ENCODE measurements around the gene NSD1.
"Not testable (repeated sequence)": the region's sequence is repeated elsewhere in the genome, so short reads cannot be mapped to it uniquely, and the experiment has no call there.

Gene NSD1

GRCh38 chr5:177232358-177232757 is 98.8 kb downstream of the NSD1 start:
- no peak for DNase-seq (ENCODE audit: low spot score)

- DNase-seq (ENCODE audit: low spot score) = no peak
Observed at GRCh38 chr5:177232761-177233160, 99.2 kb downstream of the NSD1 start.

GRCh38 chr5:177233206-177233605 is 99.6 kb downstream of the NSD1 start:
- DNase-seq (ENCODE audit: low spot score) = no peak

- DNase-seq (ENCODE audit: low spot score) = no peak
Observed at GRCh38 chr5:177233802-177234201, 100.2 kb downstream of the NSD1 start.

- no peak for DNase-seq (ENCODE audit: low spot score)
Observed at GRCh38 chr5:177234841-177235240, 101.3 kb downstream of the NSD1 start.

GRCh38 chr5:177241768-177242167 is 108.2 kb downstream of the NSD1 start:
- DNase-seq (ENCODE audit: low spot score) = no peak

GRCh38 chr5:177242304-177242703 is 108.7 kb downstream of the NSD1 start:
- DNase-seq (ENCODE audit: low spot score) = no peak

- DNase-seq (ENCODE audit: low spot score) = no peak
Observed at GRCh38 chr5:177249761-177250537, 116.4 kb downstream of the NSD1 start.

GRCh38 chr5:177253252-177253651 is 119.7 kb downstream of the NSD1 start:
- no peak for DNase-seq (ENCODE audit: low spot score)

- no peak for DNase-seq (ENCODE audit: low spot score)
Observed at GRCh38 chr5:177256296-177256695, 122.7 kb downstream of the NSD1 start.

- not testable (repeated sequence) for DNase-seq (ENCODE audit: low spot score)
Observed at GRCh38 chr5:177258711-177259110, 125.1 kb downstream of the NSD1 start.

- DNase-seq (ENCODE audit: low spot score) = no peak
Observed at GRCh38 chr5:177260961-177261360, 127.4 kb downstream of the NSD1 start.

- no peak for DNase-seq (ENCODE audit: low spot score)
Observed at GRCh38 chr5:177261510-177261909, 127.9 kb downstream of the NSD1 start.

- no peak for DNase-seq (ENCODE audit: low spot score)
Observed at GRCh38 chr5:177264178-177264577, 130.6 kb downstream of the NSD1 start.

GRCh38 chr5:177265395-177265794 is 131.8 kb downstream of the NSD1 start:
- DNase-seq (ENCODE audit: low spot score) = no peak

GRCh38 chr5:177269232-177269895 is 135.8 kb downstream of the NSD1 start:
- DNase-seq (ENCODE audit: low spot score) = no peak

GRCh38 chr5:177269976-177270375 is 136.4 kb downstream of the NSD1 start:
- no peak for DNase-seq (ENCODE audit: low spot score)

- DNase-seq (ENCODE audit: low spot score) = no peak
Observed at GRCh38 chr5:177270653-177271052, 137.1 kb downstream of the NSD1 start.

- DNase-seq (ENCODE audit: low spot score) = no peak
Observed at GRCh38 chr5:177271113-177271512, 137.5 kb downstream of the NSD1 start.

- DNase-seq (ENCODE audit: low spot score) = no peak
Observed at GRCh38 chr5:177275883-177276282, 142.3 kb downstream of the NSD1 start.

- no peak for DNase-seq (ENCODE audit: low spot score)
Observed at GRCh38 chr5:177276886-177277285, 143.3 kb downstream of the NSD1 start.

- no peak for DNase-seq (ENCODE audit: low spot score)
Observed at GRCh38 chr5:177288191-177288590, 154.6 kb downstream of the NSD1 start.

GRCh38 chr5:177290816-177291596 is 157.4 kb downstream of the NSD1 start:
- DNase-seq (ENCODE audit: low spot score) = peak; percentile 53

Measured in NAMALWA (cell line).